Neural cell (in vitro differentiated cells): Measurements from ENCODE around the gene CALY. TPM values are rescaled to one million over a fixed set of nuclear protein-coding genes. Genes with fewer than 3 reads are reported as not detected.

ENCODE experiments used
- H2AFZ ChIP-seq: fragments of 200-600, 300-800 bp; sonication (generic), shearing (Covaris generic); 2 replicates; pipeline ENCODE4 v1.6.0; 2014; ENCODE audit warnings: low read depth, mild to moderate bottlenecking, antibody characterized with exemption, low read length, moderate library complexity
- H3F3A ChIP-seq: fragments of 200-600 bp; shearing (Covaris generic); 2 replicates; pipeline ENCODE4 v1.6.1; 2016; ENCODE audit warnings: mild to moderate bottlenecking, moderate library complexity, mixed read lengths, antibody characterized with exemption, low read length; ENCODE audit not compliant: insufficient read depth, poor library complexity, severe bottlenecking
- H3K27ac ChIP-seq: fragments of 200-600, 300-800 bp; sonication (generic), shearing (Covaris generic); 2 replicates; pipeline ENCODE4 v1.5.1; 2014; ENCODE audit warnings: mild to moderate bottlenecking, low read length, moderate library complexity
- H3K27me3 ChIP-seq: fragments of 300-800, 200-600 bp; sonication (generic), shearing (Covaris generic); 2 replicates; pipeline ENCODE4 v1.6.0; 2014; ENCODE audit warnings: mild to moderate bottlenecking, low read depth, low read length, moderate library complexity; ENCODE audit not compliant: insufficient read depth
- H3K36me3 ChIP-seq: fragments of 300-800, 200-600 bp; sonication (generic), shearing (Covaris generic); 2 replicates; pipeline ENCODE4 v1.5.1; 2014; ENCODE audit warnings: mild to moderate bottlenecking, antibody characterized with exemption, low read length, moderate library complexity; ENCODE audit not compliant: insufficient read depth
- H3K4me2 ChIP-seq: fragments of 300-800, 200-600 bp; sonication (generic), shearing (Covaris generic); 2 replicates; pipeline ENCODE4 v1.6.0; 2014; ENCODE audit warnings: mild to moderate bottlenecking, low read length
- H3K4me3 ChIP-seq: fragments of 300-800, 200-600 bp; sonication (generic), shearing (Covaris generic); 2 replicates; pipeline ENCODE4 v1.5.1; 2014; ENCODE audit warnings: mild to moderate bottlenecking, low read length, moderate library complexity
- H3K79me2 ChIP-seq: fragments of 200-600 bp; shearing (Covaris generic); replicated peaks from 2 replicates; pipeline ENCODE4 v1.6.0; 2014; ENCODE audit warnings: mild to moderate bottlenecking, low read length, moderate library complexity; ENCODE audit not compliant: insufficient read depth
- H3K9ac ChIP-seq: fragments of 300-800, 200-600 bp; sonication (generic), shearing (Covaris generic); 2 replicates; pipeline ENCODE4 v1.6.1; 2016; ENCODE audit warnings: mild to moderate bottlenecking, low read length, mixed read lengths
- H3K9me2 ChIP-seq: fragments of 200-600 bp; shearing (Covaris generic); 2 replicates; pipeline ENCODE4 v1.6.1; 2016; ENCODE audit warnings: mild to moderate bottlenecking, low read length, mixed read lengths; ENCODE audit not compliant: insufficient read depth
- H3K9me3 ChIP-seq: fragments of 200-600, 300-800 bp; sonication (generic), shearing (Covaris generic); 2 replicates; pipeline ENCODE4 v1.6.1; 2016; ENCODE audit warnings: mild to moderate bottlenecking, mixed run types, low read length, moderate library complexity, mixed read lengths
- H4K20me1 ChIP-seq: fragments of 200-600 bp; shearing (Covaris generic); 2 replicates; pipeline ENCODE4 v1.6.1; 2016; ENCODE audit warnings: mild to moderate bottlenecking, mixed run types; ENCODE audit not compliant: insufficient read depth
- EP300 ChIP-seq: fragments of 450-650 bp; conservative IDR thresholded peaks from 2 replicates; pipeline ENCODE4 v1.6.1; 2014; ENCODE audit warnings: antibody characterized with exemption, mild to moderate bottlenecking, moderate library complexity; ENCODE audit not compliant: poor library complexity, severe bottlenecking
- EZH2 ChIP-seq: fragments of 200-600, 300-800 bp; shearing (Covaris generic), sonication (generic); IDR thresholded peaks from 2 replicates; pipeline ENCODE4 v1.6.1; 2014; ENCODE audit warnings: antibody characterized with exemption, low read length, borderline replicate concordance, mild to moderate bottlenecking; ENCODE audit not compliant: insufficient read depth, poor library complexity, severe bottlenecking
- MXI1 ChIP-seq: fragments of 450-650 bp; conservative IDR thresholded peaks from 2 replicates; pipeline ENCODE4 v1.6.1; 2014; ENCODE audit warnings: antibody characterized with exemption, mild to moderate bottlenecking; ENCODE audit not compliant: poor library complexity, severe bottlenecking
- POLR2AphosphoS5 ChIP-seq: IDR thresholded peaks from 2 replicates; pipeline ENCODE4 v1.6.1; 2012
- RAD21 ChIP-seq: fragments of 450-650 bp; conservative IDR thresholded peaks from 2 replicates; pipeline ENCODE4 v1.6.1; 2014; ENCODE audit warnings: antibody characterized with exemption, mild to moderate bottlenecking, moderate library complexity
- REST ChIP-seq: IDR thresholded peaks from 2 replicates; pipeline ENCODE4 v1.6.1; 2012; ENCODE audit warnings: borderline replicate concordance
- SMC3 ChIP-seq: fragments of 450-650 bp; conservative IDR thresholded peaks from 2 replicates; pipeline ENCODE4 v1.6.1; 2014; ENCODE audit warnings: antibody characterized with exemption, mild to moderate bottlenecking, moderate library complexity; ENCODE audit not compliant: poor library complexity
- TAF1 ChIP-seq: IDR thresholded peaks from 2 replicates; pipeline ENCODE4 v1.6.1; 2012; ENCODE audit warnings: low read depth
- polyA plus RNA-seq: library from polyadenylated mRNA; depleted of rRNA; stranded (reverse); fragments of >200 nt; gene quantifications from 2 replicates; pipeline ENCODE4 v1.2.3, GENCODE V29; 2014
- TF ChIP-seq, protein P1 (sequence below): fragments of 450-650 bp; IDR thresholded peaks from 2 replicates; pipeline ENCODE4 v1.5.1; 2014; ENCODE audit warnings: antibody characterized with exemption, mild to moderate bottlenecking, moderate library complexity; ENCODE audit not compliant: poor library complexity, severe bottlenecking

CALY gene
- polyA plus RNA-seq, 1 donor from 2014 or later, result 3.7 TPM

GRCh38 chr10:133314911-133315310, 21.8 kb downstream of the CALY start:
- no peak overlapping the region for H3K27ac ChIP-seq
- no peak overlapping the region for H3K4me2 ChIP-seq
- H3F3A ChIP-seq, result no peaks in the 10 kb centered on the region
- no peak overlapping the region for H3K4me3 ChIP-seq
- H3K9me2 ChIP-seq, result no peaks in the 10 kb centered on the region
- no peaks in the 10 kb centered on the region for H3K27me3 ChIP-seq
- H4K20me1 ChIP-seq, result no peaks in the 10 kb centered on the region
- no peaks in the 10 kb centered on the region for H3K36me3 ChIP-seq
- no peak overlapping the region for H3K9ac ChIP-seq
- no peaks in the 10 kb centered on the region for H3K9me3 ChIP-seq
- no peak for TF ChIP-seq RAD21
- no peak for TF ChIP-seq POLR2AphosphoS5
- no peak for TF ChIP-seq SMC3
- TF ChIP-seq, protein P1, sequence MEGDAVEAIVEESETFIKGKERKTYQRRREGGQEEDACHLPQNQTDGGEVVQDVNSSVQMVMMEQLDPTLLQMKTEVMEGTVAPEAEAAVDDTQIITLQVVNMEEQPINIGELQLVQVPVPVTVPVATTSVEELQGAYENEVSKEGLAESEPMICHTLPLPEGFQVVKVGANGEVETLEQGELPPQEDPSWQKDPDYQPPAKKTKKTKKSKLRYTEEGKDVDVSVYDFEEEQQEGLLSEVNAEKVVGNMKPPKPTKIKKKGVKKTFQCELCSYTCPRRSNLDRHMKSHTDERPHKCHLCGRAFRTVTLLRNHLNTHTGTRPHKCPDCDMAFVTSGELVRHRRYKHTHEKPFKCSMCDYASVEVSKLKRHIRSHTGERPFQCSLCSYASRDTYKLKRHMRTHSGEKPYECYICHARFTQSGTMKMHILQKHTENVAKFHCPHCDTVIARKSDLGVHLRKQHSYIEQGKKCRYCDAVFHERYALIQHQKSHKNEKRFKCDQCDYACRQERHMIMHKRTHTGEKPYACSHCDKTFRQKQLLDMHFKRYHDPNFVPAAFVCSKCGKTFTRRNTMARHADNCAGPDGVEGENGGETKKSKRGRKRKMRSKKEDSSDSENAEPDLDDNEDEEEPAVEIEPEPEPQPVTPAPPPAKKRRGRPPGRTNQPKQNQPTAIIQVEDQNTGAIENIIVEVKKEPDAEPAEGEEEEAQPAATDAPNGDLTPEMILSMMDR, result no peak
- no peak for TF ChIP-seq REST
- no peak for TF ChIP-seq MXI1
- no peak for TF ChIP-seq EP300
- TF ChIP-seq TAF1, result no peak
- TF ChIP-seq EZH2, result no peak
- no peaks in the 10 kb centered on the region for H3K79me2 ChIP-seq
- no peak overlapping the region for H2AFZ ChIP-seq

- H3F3A ChIP-seq, result no peaks in the 10 kb centered on the region
- no peaks in the 10 kb centered on the region for H3K9me3 ChIP-seq
- H3K79me2 ChIP-seq, result peaks cover under 1% of the 10 kb centered on the region
- H3K9ac ChIP-seq, result no peak overlapping the region
- H3K4me3 ChIP-seq, result no peak overlapping the region
- H3K27me3 ChIP-seq, result no peaks in the 10 kb centered on the region
- H3K9me2 ChIP-seq, result no peaks in the 10 kb centered on the region
- H4K20me1 ChIP-seq, result no peaks in the 10 kb centered on the region
- H3K4me2 ChIP-seq, result no peak overlapping the region
- H3K27ac ChIP-seq, result no peak overlapping the region
- H2AFZ ChIP-seq, result no peak overlapping the region
- TF ChIP-seq REST (no peak), SMC3 (no peak), EP300 (no peak), POLR2AphosphoS5 (no peak), RAD21 (no peak), TAF1 (no peak), MXI1 (no peak)
- TF ChIP-seq, protein P1, result no peak
- no peaks in the 10 kb centered on the region for H3K36me3 ChIP-seq
Measured at GRCh38 chr10:133313192-133313591, 23.5 kb downstream of the CALY start.
